Fibroblast of gingiva (primary cell): ENCODE data around the gene ZPR1.
"Not testable (repeated sequence)": the region's sequence is repeated elsewhere in the genome, so short reads cannot be mapped to it uniquely, and the experiment has no call there.

Experiments
- DNase-seq: peaks from one replicate; pipeline ENCODE4 v3.0.0-alpha.2; 2011; ENCODE audit warnings: low read depth

ZPR1 gene

DNA sequence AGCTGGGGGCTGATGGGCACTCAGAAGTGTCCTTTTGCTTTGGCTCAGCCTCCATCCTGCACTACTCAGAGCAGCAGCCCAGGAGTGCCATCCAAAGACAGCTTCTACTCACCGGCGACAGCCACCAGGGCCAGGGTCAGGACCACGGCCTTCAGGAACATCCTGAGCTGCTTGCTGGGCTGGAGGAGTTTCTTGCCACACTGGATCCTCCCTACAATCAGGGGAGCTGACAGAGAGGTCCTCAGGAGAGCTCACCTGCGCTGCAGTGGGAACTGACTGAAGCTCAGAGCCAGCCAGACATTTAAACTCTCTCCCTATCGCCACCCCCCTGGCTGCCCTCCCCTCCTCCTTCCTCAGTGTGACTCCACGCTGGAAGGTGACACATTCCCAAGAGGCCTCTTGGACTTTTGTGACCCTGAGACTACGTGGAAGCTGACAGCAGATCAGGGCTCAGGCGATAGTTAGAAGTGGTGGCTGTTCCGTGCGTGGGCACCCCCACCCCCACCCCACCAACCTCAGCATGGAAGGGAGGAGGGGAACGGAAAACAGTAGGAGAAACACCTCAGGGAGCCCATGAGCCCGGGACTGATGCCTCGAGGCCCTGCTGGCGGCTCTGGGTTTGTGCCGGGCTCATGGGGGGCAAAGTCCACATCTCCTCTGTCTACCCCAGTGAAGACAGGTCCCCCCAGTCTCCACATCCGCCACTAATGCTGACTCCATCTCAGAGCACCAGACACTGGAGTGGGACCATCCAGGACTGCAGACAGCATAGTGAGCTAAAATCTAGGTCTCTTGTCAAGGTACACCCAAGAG is 35.4 kb upstream of the ZPR1 start, which contains the start of gene APOA4:
Gene APOA4, minus strand, starts transcription at position 274 of the 813 bp plus-strand sequence. Its CDS starts 113 bp downstream, at position 161.
- no peak for DNase-seq

DNA sequence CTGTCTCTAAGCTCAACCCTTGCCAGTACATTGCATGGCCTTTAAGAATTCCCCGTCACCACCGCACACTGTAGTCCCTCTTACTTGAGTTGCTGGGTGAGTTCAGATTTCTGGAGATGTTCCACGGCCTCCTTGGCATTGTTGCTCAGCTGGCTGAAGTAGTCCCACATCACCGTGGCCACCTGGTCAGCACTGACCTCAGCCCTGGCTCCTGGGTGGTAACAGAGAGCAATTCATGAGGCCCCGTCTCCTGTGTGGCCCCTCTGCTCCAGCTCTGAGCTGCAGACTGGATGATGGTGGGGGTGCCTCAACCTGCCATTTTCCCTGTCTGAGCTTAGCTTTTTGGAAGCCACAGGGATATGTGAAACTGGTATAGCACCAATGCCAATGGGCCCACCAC is 34.8 kb upstream of the ZPR1 start:
- DNase-seq: no peak

- no peak for DNase-seq
These were observed 33.5 kb upstream of the ZPR1 start for GRCh38 chr11:116821050-116821918.

DNA sequence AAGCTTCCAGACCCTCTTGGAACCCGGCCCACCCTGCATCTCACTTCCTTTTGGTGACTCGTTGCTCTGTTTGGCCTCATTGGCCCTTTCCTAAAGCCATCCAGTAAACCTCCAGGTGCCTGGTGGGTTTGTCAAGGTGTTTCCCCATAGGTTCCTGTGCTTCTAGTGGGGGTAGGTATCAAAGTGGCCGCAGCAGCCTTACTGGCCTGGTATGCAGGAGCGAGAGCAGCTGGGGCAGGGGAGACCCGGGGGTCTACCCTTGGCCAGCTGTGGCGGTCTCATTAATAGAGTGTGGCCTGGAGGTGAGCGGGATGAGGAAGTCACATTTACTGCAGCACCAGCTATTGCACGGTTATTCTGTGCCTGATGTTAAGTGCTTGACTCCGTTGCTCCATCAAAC is 31.2 kb upstream of the ZPR1 start:
- no peak for DNase-seq

GRCh38 chr11:116814502-116814901 is 26.7 kb upstream of the ZPR1 start:
- no peak for DNase-seq

DNA sequence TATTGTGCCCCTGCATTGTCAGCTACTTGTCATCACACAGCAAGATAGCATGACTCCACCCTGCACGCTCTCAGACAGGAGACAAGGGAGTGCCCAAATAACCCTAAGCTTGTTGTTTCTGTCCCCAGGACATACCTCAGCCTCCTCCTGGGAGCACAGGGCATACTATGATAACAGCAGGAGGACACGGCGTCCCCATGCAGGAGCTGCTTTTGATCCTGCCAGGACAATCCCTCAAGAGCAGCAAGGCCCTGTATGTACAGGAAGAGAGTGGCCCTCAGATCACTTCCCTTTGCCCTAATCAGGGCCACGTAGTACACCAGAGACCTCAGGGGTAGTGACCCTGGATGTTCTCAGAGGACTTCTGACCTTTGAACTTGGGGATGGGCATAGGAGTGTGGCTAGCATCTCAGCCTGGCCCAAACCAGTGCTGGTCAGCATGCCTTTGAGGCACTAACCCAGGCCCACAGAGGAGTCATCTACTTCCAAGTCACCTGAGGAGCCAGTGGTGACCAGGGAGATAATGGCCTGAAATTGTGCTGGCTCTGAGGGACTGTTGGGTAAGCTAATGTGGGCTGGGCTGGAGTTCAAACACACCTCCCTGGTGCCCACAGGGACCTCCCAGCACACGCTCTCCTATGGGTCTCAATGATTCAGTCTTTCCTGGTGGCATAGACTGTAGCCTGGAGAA is 26.1 kb upstream of the ZPR1 start:
- no peak for DNase-seq

DNA sequence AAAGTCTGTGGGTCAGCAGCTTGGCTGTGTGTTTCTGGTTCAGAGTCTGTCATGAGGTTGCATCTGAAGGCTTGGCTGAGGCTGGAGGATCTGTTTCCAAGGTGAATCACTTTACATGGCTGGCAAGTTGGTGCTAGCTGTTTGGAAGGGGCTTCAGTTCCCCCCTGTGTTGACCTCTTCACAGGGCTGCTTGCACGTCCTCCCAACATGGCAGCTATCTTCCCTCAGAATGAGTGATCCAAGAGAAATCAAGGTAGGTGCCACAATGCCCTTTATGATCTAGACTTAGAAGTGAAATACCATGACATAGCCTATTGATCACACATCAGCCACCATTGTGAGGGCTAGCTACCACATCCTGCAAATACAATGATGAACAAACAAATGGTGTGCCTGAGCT is 25.3 kb upstream of the ZPR1 start:
- DNase-seq: no peak

- no peak for DNase-seq
These were observed 24.3 kb upstream of the ZPR1 start for GRCh38 chr11:116812109-116812508.

- DNase-seq: no peak
These were observed 23.4 kb upstream of the ZPR1 start for GRCh38 chr11:116811194-116811593.

GRCh38 chr11:116808262-116809175 is 20.7 kb upstream of the ZPR1 start:
- DNase-seq: peak; percentile 83

DNA sequence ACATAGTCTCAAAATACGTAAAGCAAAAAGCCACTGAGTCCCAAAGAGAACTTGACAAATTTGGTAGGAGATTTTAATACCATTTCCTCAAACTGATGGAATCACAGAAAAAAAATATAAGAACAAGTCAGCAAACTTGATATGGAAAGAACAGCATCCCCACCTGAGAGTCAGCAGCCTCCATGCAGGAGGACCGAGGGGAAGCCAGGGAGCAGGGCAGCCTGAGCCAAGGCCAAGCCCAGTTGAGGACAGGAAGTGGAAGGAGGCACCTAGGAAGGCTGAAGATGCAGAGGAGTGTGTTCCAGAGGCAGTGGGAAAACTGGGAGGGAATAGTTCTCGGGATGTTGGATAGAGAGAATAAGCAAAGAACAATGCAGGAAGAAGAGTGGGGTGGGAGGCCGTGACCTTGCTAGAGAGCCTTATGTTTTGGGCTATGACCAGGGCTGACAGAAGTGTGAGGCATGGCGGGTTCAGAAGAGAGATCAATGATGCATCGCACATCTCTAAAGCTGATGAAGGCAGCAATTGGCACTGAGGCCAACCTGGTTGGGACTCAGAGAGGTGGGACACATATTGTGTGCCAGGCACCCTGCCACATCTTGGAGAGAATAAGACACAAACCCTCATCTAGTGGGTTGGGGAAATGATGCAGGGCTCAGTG is 19.9 kb upstream of the ZPR1 start:
- no peak for DNase-seq

DNA sequence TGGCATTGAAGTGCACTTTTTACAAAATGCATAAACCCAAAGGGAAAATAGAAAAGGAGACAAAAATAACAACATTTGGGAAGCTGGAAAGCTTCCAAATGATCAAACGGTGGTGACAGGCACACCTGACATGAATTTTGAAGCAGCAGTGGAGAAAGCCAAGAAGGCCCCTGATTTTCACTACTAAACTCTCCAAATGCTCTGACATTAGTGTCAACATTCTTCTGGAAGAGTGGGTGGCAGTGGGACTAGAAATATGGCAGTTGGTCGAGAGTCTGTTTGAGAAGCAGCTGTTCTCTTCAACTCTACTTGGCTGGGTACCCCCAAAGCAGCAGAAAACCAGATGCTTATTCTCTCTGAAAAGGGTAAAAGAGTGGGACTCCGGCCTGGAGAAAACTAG is 16.2 kb upstream of the ZPR1 start:
- DNase-seq: no peak

DNA sequence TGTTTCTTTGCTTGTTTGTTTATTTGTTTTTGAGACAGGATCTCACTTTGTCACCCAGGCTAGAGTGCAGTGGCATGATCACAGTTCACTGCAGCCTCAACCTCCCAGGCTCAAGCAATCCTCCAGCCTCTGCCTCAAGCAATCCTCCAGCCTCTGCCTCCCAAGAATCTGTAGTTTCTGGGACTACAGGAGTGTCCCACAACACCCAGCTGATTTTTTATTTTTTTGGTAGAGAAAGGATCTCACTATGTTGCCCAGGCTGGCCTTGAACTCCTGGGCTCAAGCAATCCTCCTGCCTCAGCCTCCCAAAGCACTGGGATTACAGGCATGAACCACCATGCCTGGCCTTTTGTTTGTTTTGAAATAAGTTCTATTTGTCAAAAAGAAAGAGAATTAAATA is 13.8 kb upstream of the ZPR1 start:
- DNase-seq: not testable (repeated sequence)

GRCh38 chr11:116800610-116801009 is 12.8 kb upstream of the ZPR1 start:
- no peak for DNase-seq

DNA sequence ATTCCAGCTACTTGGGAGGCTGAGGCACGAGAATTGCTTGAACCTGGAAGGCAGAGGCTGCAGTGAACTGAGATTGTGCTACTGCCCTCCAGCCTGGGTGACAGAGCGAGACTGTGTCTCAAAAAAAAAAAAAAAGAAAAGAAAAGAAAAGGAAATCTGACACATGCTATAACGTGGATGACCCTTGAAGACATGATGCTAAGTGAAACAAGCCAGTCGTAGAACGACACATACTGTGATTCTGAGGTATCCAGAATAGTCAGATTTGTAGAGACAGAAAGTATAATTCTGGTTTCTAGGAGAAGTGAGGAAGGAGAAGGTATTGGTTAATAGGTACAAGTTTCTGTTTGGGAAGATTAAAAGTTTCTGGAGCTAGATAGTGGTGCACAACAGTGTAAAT is 10.5 kb upstream of the ZPR1 start:
- DNase-seq: no peak

DNA sequence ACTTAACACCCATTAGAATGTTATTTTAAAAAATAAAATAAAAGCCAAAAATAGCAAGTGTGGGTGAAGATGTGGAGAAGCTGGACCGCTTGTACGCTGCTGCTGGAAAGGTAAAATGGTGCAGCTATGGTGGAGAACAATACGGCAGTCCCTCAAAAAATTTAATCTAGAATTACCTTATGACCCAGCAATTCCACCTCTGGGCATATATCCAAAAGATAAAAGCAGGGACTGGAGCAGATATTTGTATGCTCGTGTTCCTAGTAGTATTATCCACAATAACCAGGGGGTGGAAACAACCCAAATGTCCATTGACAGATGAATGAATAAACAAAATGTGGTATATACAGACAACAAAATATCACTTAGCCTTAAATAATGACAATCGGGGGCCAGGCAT is 10.0 kb upstream of the ZPR1 start:
- DNase-seq: no peak

DNA sequence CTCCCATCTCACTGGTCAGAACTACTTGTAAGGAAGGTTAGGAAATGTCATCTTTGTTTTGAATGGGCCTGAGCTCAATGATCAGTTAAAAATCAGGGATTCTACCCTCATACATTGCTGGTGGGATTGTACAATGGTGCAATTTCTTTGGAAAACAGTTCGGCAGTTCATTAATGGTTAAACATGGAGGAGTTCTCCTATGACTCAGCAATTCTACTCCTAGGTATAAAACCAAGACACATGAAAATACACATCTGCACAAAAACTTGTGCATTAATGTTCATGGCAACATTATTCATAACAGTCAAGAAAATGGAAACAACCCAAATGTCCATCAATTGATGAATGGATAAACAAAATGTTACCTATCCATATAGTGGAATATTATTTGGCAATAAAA is 8.7 kb upstream of the ZPR1 start:
- DNase-seq: no peak

DNA sequence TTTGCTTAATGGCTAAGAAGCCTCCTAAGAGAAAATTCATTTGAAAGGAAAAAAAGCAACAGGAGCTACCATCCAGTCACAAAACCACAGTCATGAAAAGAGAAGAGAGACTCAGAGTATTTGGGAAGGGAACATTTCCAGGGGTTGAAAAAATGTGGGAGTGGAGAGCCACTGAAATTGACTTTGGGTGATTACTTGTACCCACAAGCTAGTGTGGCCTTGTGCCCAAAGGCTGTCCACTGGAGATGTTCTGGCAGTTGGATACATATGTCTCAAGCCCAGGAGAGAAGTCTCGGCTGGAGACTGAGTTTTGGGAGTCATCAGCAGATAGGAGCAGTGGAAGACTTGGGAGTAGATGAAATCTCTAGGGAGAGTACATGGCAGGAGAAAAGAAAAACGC is 7.0 kb upstream of the ZPR1 start:
- no peak for DNase-seq

DNA sequence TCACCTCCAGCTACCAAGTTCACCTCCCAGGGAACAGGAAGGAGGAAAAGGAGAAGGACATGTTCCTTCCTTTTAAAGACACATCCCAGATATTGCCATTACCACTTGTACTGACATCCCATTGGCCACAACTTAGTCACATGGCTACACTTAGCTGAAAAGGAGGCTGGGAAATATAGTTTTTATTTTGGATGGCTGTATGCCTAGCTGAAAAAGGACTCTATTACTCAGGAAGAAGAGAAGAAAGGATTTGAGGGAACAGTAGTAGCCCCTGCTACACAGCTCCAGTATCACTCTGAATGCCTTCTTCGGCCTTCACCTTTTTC is 5.9 kb upstream of the ZPR1 start:
- no peak for DNase-seq

DNA sequence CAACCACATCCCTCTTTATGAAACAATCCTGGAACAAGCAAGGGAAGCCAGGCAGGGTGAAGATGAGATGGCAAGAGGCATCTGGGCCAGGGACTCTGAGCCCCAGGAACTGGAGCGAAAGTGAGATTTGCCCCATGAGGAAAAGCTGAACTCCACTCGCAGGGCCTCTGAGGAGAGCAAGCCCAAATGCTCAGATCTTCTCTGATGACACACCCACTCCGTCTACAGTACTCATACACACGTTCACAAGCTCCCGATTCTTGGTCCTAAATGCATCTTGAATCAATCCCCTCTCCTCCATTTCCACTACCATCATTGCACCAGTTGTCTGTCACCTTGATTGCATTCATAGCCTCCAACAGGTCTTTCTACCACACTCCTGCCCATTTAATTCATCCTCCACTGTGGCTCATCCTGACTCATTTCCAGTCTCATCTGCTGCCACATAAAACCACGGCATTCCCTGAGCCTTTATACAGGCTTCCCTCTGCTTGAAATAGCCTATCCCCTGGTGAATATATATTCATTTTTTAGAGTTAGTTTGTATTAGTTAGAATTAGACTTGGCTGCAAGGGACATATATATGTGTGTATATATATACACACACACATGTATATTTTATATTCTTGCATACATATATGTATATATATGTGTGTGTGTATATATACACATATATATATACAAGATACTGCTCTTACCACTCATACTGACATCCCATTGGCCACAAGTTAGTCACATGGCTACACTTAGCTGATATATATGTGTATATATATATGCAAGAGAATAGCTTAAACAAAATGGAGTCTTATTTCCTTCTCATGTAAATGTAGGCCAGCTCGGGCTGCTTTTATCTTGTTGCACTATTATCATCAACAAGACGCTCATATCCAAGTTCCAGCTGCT is 5.3 kb upstream of the ZPR1 start:
- no peak for DNase-seq
